ENCODE data around the gene DDX49. TPM values are rescaled to one million over a fixed set of nuclear protein-coding genes. Genes with fewer than 3 reads are reported as not detected.

Gene DDX49
- total and polyA plus RNA-seq, 2 experiments from 2014 or later = 48.5 to 57.6 TPM

- H3K9me3 ChIP-seq (ENCODE audit: low read depth) = no peaks in the 10 kb centered on the region
- H3K4me1 ChIP-seq (ENCODE audit: low read depth) = peaks cover 4% of the 10 kb centered on the region
- H3K36me3 ChIP-seq = peaks cover 10% of the 10 kb centered on the region
- no peak for DNase-seq (ENCODE audit: low read depth in 1 of 2, low spot score in 1 of 2)
- no peak for TF ChIP-seq CTCF (IDR thresholded peaks at IDR 0.05; ENCODE audit: low read depth, low read length)
- H3K4me3 ChIP-seq = peak overlapping the region; percentile 72
- no peaks in the 10 kb centered on the region for H3K27me3 ChIP-seq
- H3K27ac ChIP-seq = no peak overlapping the region
These were observed 885 bp downstream of the DDX49 start for GRCh38 chr19:18920400-18920799.

- TF ChIP-seq CTCF (IDR thresholded peaks at IDR 0.05; ENCODE audit: low read depth, low read length) = no peak
- H3K4me3 ChIP-seq = no peak overlapping the region
- H3K4me1 ChIP-seq (ENCODE audit: low read depth) = peaks cover 4% of the 10 kb centered on the region
- H3K36me3 ChIP-seq = peaks cover 12% of the 10 kb centered on the region
- H3K27ac ChIP-seq = no peak overlapping the region
- no peaks in the 10 kb centered on the region for H3K9me3 ChIP-seq (ENCODE audit: low read depth)
- no peak for DNase-seq (ENCODE audit: low read depth in 1 of 2, low spot score in 1 of 2)
- no peaks in the 10 kb centered on the region for H3K27me3 ChIP-seq
These were observed 2.1 kb downstream of the DDX49 start for GRCh38 chr19:18921593-18921992.

- no peak for TF ChIP-seq CTCF (IDR thresholded peaks at IDR 0.05; ENCODE audit: low read depth, low read length)
- no peaks in the 10 kb centered on the region for H3K27me3 ChIP-seq
- no peak for DNase-seq (ENCODE audit: low read depth in 1 of 2, low spot score in 1 of 2)
- no peak overlapping the region for H3K27ac ChIP-seq
- H3K4me3 ChIP-seq = no peak overlapping the region
- H3K9me3 ChIP-seq (ENCODE audit: low read depth) = no peaks in the 10 kb centered on the region
- H3K4me1 ChIP-seq (ENCODE audit: low read depth) = peaks cover 4% of the 10 kb centered on the region
- peaks cover 13% of the 10 kb centered on the region for H3K36me3 ChIP-seq
These were observed 2.9 kb downstream of the DDX49 start for GRCh38 chr19:18922228-18922985.

GRCh38 chr19:18924684-18925213, 5.2 kb downstream of the DDX49 start:
- H3K27ac ChIP-seq = no peak overlapping the region
- H3K4me3 ChIP-seq = no peak overlapping the region
- H3K9me3 ChIP-seq (ENCODE audit: low read depth) = no peaks in the 10 kb centered on the region
- no peaks in the 10 kb centered on the region for H3K27me3 ChIP-seq
- H3K36me3 ChIP-seq = peaks cover 17% of the 10 kb centered on the region
- no peaks in the 10 kb centered on the region for H3K4me1 ChIP-seq (ENCODE audit: low read depth)
- no peak for TF ChIP-seq CTCF (IDR thresholded peaks at IDR 0.05; ENCODE audit: low read depth, low read length)
- DNase-seq (ENCODE audit: low read depth in 1 of 2, low spot score in 1 of 2) = no peak

GRCh38 chr19:18928018-18928805, 8.7 kb downstream of the DDX49 start:
- Histone ChIP-seq H3K27me3 (no peaks in the 10 kb centered on the region), H3K36me3 (peaks cover 12% of the 10 kb centered on the region), H3K9me3 (ENCODE audit: low read depth) (no peaks in the 10 kb centered on the region), H3K4me3 (no peak overlapping the region), H3K27ac (no peak overlapping the region), H3K4me1 (ENCODE audit: low read depth) (no peaks in the 10 kb centered on the region)
- DNase-seq (ENCODE audit: low read depth in 1 of 2, low spot score in 1 of 2) = no peak
- TF ChIP-seq CTCF (IDR thresholded peaks at IDR 0.05; ENCODE audit: low read depth, low read length) = no peak
